T-helper 9 cell (primary cell): ENCODE data around the gene CDC42BPB.
"Not testable (repeated sequence)": the region's sequence is repeated elsewhere in the genome, so short reads cannot be mapped to it uniquely, and the experiment has no call there.

Experiments used
- DNase-seq: peaks from one replicate; pipeline ENCODE4 v3.0.0-alpha.2; 2020

The CDC42BPB gene

DNA sequence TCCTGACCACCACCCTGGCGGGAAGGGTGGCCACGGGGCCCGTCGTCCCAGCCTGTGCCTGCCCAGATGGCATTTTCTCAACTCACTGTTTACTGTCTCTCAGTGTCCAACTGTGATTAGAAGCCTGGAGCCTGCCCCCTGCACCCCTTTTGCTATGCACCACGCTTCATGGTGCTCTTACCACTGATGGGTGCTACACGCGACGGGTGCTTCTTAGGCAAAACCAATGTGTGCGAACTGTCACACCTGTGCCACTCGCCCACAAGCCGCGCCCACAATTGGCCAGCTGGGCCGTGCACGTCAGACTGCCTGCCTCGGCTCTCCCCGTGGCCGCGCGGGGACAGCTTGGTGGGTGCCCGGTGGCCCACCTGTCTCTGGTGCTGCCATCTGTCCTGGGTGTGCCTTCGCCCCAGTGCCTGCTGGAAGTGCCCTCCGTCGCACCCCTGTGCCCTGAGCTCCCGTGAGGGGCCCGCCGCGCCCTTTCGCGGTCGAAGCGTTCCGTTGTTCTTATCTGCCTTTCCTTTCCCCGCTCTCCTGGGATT is 150.0 kb downstream of the CDC42BPB start:
- DNase-seq, result no peak

GRCh38 chr14:102906616-102907302 is 150.6 kb downstream of the CDC42BPB start:
- no peak for DNase-seq

DNA sequence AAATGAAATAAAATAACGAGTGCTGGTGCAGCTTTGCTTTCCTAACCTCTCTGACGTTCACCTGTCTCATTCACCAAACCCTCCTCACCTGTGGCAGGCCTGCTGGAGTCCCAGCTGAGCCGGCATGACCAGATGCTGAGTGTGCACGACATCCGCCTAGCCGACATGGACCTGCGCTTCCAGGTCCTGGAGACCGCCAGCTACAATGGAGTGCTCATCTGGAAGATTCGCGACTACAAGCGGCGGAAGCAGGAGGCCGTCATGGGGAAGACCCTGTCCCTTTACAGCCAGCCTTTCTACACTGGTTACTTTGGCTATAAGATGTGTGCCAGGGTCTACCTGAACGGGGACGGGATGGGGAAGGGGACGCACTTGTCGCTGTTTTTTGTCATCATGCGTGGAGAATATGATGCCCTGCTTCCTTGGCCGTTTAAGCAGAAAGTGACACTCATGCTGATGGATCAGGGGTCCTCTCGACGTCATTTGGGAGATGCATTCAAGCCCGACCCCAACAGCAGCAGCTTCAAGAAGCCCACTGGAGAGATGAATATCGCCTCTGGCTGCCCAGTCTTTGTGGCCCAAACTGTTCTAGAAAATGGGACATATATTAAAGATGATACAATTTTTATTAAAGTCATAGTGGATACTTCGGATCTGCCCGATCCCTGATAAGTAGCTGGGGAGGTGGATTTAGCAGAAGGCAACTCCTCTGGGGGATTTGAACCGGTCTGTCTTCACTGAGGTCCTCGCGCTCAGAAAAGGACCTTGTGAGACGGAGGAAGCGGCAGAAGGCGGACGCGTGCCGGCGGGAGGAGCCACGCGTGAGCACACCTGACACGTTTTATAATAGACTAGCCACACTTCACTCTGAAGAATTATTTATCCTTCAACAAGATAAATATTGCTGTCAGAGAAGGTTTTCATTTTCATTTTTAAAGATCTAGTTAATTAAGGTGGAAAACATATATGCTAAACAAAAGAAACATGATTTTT is 151.9 kb downstream of the CDC42BPB start:
- DNase-seq, result no peak

- no peak for DNase-seq
Measured at GRCh38 chr14:102903889-102904512, 153.3 kb downstream of the CDC42BPB start.

GRCh38 chr14:102903248-102903888 is 154.0 kb downstream of the CDC42BPB start:
- DNase-seq, result no peak

DNA sequence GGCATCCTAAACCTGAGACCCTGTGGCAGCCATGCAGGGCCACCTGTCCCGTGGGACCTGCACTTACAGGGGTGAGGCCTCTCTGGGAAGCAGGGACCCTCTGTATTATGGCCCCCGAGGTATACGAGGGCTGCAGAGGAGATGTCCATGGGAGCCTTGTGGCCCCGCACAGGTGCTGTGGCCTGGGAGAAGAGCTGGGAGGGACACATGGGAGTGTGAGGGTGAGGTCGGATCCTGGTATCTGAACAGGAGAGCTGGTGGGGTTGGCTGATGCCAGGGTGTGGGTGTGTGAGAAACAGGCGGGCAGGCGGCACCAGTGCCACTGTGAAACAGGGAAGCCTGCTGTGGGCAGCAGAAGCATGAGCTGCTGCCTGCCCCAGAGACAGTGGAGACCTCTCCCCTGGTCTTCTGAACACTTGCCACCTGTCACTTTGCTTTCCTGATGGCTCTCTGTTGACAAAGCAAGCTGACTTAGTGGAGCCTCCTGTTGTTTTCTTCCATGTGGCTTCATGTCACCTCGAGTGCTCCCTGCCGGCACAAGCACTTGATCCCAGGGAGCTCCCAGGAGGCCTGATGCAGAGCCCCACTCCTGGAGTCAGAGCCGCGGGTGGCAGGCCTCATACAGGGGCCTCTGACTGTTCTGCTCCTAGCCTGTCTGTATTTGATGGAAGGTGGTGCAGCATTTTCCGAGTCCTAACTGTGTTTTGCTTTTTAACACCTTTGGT is 154.7 kb downstream of the CDC42BPB start:
- DNase-seq, result no peak

- no peak for DNase-seq
Measured at GRCh38 chr14:102902086-102902485, 155.3 kb downstream of the CDC42BPB start.

- no peak for DNase-seq
Measured at GRCh38 chr14:102901633-102902032, 155.7 kb downstream of the CDC42BPB start.

GRCh38 chr14:102900631-102901571 is 156.4 kb downstream of the CDC42BPB start:
- DNase-seq, result no peak

- no peak for DNase-seq
Measured at GRCh38 chr14:102899516-102899900, 157.8 kb downstream of the CDC42BPB start.

DNA sequence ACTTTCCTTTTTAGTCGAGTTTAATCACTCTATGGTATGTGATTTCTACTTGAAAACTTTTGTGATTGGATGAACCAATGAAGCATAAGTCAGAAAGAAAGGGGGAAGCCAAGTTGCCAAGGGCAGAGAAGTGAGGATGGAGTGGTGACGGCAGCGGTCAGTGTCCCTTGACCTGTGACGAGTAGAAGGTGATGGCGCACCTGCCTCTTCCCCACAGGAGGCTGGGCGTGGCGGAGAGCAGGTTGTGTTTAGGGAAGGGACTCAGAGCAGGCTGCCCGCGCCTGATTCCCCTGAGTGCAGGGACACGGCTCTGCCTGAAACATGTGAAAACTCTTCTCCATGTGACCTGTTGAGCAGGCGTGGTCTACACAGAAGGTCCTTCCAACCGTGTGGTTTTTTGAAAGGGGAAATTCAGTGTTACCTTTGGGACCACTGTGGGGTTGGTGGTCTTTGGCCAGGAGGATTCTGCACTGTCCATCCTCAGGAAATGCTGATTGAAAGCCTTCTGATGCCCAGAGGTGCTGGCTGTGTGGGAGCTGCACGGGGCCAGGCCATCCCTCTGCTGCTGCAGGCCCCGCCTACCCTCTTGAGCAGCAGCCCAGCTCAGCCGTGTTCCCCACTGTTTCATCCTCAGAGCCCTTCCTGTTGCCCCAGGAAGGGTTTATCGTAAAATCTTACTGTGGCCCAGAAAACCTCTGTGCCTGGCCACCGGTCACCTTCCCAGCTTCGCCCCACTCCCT is 158.4 kb downstream of the CDC42BPB start:
- DNase-seq, result no peak

- no peak for DNase-seq
Measured at GRCh38 chr14:102898298-102898697, 159.1 kb downstream of the CDC42BPB start.

GRCh38 chr14:102897299-102898027 is 159.9 kb downstream of the CDC42BPB start:
- DNase-seq, result no peak

GRCh38 chr14:102896735-102897134 is 160.6 kb downstream of the CDC42BPB start:
- DNase-seq, result not testable (repeated sequence)

DNA sequence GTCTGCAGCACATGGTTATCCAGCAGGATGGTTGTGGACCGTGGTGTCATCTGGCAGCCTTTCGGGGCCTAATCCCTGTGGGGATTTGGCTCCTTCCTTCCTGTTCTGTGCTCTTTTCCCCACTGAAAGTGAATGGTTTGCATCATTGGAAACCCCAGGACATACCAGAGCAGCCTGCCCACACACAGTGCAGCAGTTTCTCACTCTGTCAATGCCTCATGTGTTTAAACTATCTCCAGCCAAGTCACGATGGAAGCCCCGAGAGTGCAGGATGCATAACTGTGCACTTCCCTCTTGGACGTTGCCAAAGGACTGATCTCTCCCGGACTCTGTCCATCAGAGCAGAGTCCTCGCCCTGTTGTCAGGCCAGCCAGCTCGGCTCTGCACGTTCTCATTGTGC is 163.9 kb downstream of the CDC42BPB start:
- DNase-seq, result no peak

DNA sequence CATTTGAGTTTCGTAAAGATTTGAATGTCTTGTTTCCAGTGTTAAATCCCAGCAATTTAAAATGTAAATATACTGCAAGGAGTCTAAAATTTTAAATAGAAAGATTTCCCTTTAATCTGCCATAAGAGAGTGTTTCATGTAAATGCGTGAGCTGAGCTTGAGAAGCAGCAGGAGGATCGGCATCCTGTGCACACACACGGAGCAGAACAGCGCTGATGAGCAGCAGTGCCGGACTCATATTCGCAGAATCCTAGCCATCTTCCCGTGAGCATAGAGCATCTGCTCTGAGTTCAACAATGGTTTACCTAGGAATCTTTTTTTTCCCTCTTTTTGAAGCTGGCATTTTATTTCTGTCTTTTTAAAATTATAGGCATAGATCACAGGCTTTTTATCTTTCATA is 164.7 kb downstream of the CDC42BPB start:
- no peak for DNase-seq

GRCh38 chr14:102891556-102891955 is 165.8 kb downstream of the CDC42BPB start:
- DNase-seq, result no peak

DNA sequence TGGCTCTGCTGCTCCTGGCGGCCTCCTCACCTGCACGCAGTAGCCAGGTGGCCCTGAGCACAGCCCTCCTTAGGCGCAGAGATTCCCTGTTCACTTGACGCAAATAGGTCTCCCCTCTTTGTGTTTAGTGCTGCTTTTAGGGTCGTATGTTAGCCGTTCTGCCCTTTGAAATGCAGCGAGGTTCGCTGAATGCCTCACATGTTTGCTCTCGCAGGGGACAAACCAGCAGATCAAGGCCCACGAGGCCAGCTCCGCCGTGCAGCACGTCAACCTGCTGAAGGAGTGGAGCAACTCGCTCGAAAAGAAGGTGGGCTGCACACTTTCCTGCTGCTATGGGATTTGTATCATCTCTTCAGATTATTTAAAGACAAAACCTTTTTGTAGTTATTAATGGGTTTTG is 166.2 kb downstream of the CDC42BPB start:
- no peak for DNase-seq

DNA sequence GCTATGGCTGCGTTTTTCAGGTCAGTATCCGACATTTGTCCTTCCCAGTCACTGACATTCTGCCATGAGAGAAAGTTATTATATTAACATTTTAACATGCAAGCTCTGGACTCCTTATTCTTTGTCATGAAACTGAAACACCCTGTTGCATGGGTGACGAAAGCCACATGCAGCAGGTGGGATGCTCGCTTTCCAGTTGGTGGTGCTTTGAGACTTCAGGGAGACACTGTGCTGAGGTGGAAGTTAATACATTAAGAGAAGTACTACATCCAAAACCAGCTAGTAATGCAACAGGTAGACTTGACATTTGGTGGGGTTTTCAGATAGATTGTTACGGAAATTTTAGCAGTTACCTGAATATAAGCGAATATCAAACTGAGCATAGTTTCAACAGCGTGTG is 167.7 kb downstream of the CDC42BPB start:
- DNase-seq, result no peak
